Small intestine (tissue), 16 donors: Measurements from ENCODE around the gene MTG2. TPM values are rescaled to one million over a fixed set of nuclear protein-coding genes. Genes with fewer than 3 reads are reported as not detected.

Experiments
- DNase-seq, 2 donors: peaks; one replicate each; pipeline versions ENCODE4 v3.0.0 to v3.0.0-alpha.2; 2013
- FAIRE-seq: peaks from 2 replicates; lab custom pipeline; 2012; peaks lifted over from hg19 to GRCh38; lab: Jason Lieb, UNC
- H3K27ac ChIP-seq, 3 donors: one replicate each; pipeline ENCODE4 v1.5.1; 2013; ENCODE audit warnings: low read length in 2 of 3, mild to moderate bottlenecking in 2 of 3, control low read depth in 1 of 3, inconsistent platforms in 1 of 3, low read depth in 1 of 3, moderate library complexity in 1 of 3
- H3K27me3 ChIP-seq, 3 donors: one replicate each; pipeline ENCODE4 v1.6.1; 2013; ENCODE audit warnings: low read length in 3 of 3, inconsistent platforms in 1 of 3; ENCODE audit not compliant: control insufficient read depth in 3 of 3, insufficient read depth in 3 of 3
- H3K36me3 ChIP-seq, 3 donors: one replicate each; pipeline ENCODE4 v1.6.1; 2013; ENCODE audit warnings: low read length in 3 of 3, inconsistent platforms in 1 of 3, low read depth in 1 of 3, mild to moderate bottlenecking in 1 of 3, moderate library complexity in 1 of 3; ENCODE audit not compliant: control insufficient read depth in 3 of 3, insufficient read depth in 2 of 3
- H3K4me1 ChIP-seq, 3 donors: one replicate each; pipeline ENCODE4 v1.6.1; 2013; ENCODE audit warnings: low read length in 2 of 3, inconsistent platforms in 1 of 3, low read depth in 1 of 3, mild to moderate bottlenecking in 1 of 3, moderate library complexity in 1 of 3; ENCODE audit not compliant: control insufficient read depth in 3 of 3, insufficient read depth in 2 of 3
- H3K4me3 ChIP-seq, 3 donors: one replicate each; pipeline ENCODE4 v1.5.1; 2013; ENCODE audit warnings: low read length in 3 of 3, control low read depth in 1 of 3, inconsistent platforms in 1 of 3, low read depth in 1 of 3, mild to moderate bottlenecking in 1 of 3, moderate library complexity in 1 of 3
- H3K9me3 ChIP-seq, 2 donors: one replicate each; pipeline ENCODE4 v1.6.1; 2013; ENCODE audit warnings: low read depth in 1 of 2, low read length in 1 of 2; ENCODE audit not compliant: control insufficient read depth in 2 of 2, insufficient read depth in 1 of 2
- WGBS, 3 donors: extraction: QIAGEN DNeasy Blood & Tissue Kit; methylation state at CpG; one replicate each; pipeline ENCODE4 v1.1.7; 2013; 5-methylcytosine and 5-hydroxymethylcytosine counted together
- long read RNA-seq, 10 donors: transcript quantifications; one replicate each; lab custom pipeline, GENCODE V29; 2026
- polyA plus RNA-seq, 4 donors: library from polyadenylated mRNA; stranded (reverse) in 3 of 4; unstranded in 1 of 4; fragments of 200-250 nt in 3 of 4; fragments of 120-200 nt in 1 of 4; gene quantifications; one replicate each; pipeline versions ENCODE4 v1.2.1 to v1.2.3, GENCODE V29; 2013
- donor health status: healthy with polysubstance abuse.
- donor health status: control.
- donor health status: control.
- donor health status: Bipolar disorder and iron deficiency.
- donor health status: healthy.

The MTG2 gene, protein sequence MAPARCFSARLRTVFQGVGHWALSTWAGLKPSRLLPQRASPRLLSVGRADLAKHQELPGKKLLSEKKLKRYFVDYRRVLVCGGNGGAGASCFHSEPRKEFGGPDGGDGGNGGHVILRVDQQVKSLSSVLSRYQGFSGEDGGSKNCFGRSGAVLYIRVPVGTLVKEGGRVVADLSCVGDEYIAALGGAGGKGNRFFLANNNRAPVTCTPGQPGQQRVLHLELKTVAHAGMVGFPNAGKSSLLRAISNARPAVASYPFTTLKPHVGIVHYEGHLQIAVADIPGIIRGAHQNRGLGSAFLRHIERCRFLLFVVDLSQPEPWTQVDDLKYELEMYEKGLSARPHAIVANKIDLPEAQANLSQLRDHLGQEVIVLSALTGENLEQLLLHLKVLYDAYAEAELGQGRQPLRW
- polyA plus RNA-seq: 10 to 100 TPM; 24.9 to 39.4 (median 31.5) TPM
- long read RNA-seq, donor 1, partial matches to known transcripts: 0 of 6 reads
- long read RNA-seq, donor 1, other reads (novel, unspliced or antisense): 0 of 6 reads
- long read RNA-seq, donor 2, partial matches to known transcripts: 0 of 1 reads
- long read RNA-seq, donor 2, other reads (novel, unspliced or antisense): 0 of 1 reads
- long read RNA-seq, donor 3: 0 reads
- long read RNA-seq, donor 4: 0 reads
- long read RNA-seq, donor 5, partial matches to known transcripts: 0 of 1 reads
- long read RNA-seq, donor 5, other reads (novel, unspliced or antisense): 0 of 1 reads
- long read RNA-seq, donor 6, partial matches to known transcripts: 0 of 5 reads
- long read RNA-seq, donor 6, other reads (novel, unspliced or antisense): 0 of 5 reads
- long read RNA-seq, donor 7, partial matches to known transcripts: 0 of 2 reads
- long read RNA-seq, donor 7, other reads (novel, unspliced or antisense): 0 of 2 reads
- long read RNA-seq, donor 8: 0 reads
- long read RNA-seq, donor 9: 0 reads
- long read RNA-seq, donor 10, partial matches to known transcripts: 0 of 4 reads
- long read RNA-seq, donor 10, other reads (novel, unspliced or antisense): 0 of 4 reads

DNA sequence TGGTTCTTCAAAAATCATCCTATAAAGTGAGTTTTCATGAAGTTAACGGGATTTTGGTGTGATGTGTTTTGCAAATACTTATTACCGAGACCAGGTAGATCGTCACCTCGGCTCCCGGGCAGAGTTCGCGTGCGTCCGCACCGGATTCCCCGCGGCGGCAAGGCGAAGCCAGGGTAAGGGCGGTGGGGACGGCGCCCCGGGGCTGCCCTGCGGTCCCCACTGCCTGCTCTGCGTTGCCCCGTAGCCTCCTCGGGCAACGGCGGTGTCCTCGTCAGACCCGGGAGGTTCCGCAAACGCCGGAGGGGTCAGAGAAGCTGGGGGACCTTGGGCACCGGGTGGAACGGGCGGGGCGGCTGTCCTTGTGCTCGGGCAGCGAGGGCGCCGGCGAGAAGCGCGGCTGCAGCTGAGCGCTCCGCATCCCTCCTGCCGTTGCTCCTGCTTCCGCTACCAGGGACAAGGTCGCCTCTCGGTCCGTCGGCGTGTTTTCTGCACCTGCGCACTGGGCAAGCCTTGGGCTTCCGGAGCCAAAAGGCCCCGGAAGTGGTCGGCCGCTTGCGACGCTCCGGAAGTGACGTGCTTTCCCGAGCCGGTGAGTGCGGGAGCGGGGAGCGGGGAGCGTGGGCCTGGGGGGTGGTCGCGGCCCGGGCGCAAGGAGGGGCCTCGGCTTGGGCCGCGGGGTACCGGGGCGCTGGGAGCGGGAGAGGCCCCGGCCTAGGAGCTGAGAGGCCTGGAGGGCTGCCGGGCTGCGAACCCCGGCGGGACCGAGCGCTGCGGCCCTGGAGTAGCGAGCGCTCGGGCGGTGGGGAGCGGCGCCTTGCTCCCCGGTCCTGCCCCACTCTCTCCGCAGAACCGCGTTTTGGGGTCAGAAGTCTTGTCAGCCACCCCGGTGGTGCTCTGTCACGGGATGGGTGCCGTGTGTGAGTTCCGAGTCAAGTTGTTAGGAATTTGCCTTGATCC, at the start of gene MTG2:
MTG2 (plus strand) TSS at position 560 of the 957 bp plus-strand sequence. CDS start 10,393 bp downstream, outside the sequence.
- no peak for FAIRE-seq

DNA sequence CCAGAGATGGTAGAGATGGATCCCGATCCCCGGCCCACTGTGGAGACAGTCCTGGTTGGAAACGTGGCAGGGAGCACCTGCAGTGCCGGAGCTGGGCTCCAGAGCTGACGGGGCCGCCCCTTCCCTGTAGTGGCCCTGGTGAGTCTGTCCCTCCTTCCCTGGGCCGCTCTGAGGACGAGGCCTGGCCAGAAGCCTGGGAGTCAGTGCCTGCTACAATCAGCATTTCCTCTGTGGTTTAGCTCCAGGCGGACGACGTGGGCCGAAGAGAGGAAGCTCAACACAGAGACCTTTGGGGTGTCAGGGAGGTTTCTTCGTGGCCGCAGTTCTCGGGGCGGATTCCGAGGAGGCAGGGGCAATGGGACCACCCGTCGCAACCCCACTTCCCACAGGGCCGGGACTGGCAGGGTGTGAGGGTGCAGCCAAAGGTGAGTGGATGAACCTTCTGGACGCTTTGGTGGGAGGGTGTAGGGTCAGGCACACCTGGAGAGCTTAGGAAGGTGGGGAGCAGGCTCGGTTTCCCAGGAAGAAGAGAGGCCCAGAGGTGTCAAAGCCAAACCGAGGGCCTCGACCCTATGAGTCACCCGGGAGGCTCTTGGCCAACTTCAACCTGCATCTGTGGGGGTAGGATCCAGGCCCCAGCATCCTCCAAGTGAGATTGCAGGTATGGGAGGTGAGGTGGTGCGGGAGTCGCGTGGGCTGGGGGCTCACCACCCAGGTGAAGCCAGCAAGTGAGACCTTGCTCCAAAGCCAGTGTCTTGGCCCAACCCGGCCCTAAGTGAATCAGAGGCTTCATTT, 49.6 kb upstream of the MTG2 start:
- FAIRE-seq: no peak
- peak overlapping the region in 2 of 3 donors; percentile 8 to 20 for H3K27ac ChIP-seq

More for the DNA sequence above, at the start of gene MTG2:
- Histone ChIP-seq H3K4me1 (peaks cover 3 to 6% (median 5%) of the 10 kb centered on the region in 3 donors), H3K27ac (peak within 1 kb of the TSS; percentile 92 to 98 (median 93)), H3K4me3 (peak within 1 kb of the TSS; percentile 58 to 99 (median 65)), H3K27me3 (no peaks in the 10 kb centered on the region), H3K9me3 (no peaks in the 10 kb centered on the region), H3K36me3 (peaks cover 0 to 11% (median 0%) of the 10 kb centered on the region in 3 donors)
- peak; percentile 98 for DNase-seq
- 0 to 1% (median 1%) methylated on average over 74 to 96 of the region's 96 CpGs for WGBS, 3 donors

DNA sequence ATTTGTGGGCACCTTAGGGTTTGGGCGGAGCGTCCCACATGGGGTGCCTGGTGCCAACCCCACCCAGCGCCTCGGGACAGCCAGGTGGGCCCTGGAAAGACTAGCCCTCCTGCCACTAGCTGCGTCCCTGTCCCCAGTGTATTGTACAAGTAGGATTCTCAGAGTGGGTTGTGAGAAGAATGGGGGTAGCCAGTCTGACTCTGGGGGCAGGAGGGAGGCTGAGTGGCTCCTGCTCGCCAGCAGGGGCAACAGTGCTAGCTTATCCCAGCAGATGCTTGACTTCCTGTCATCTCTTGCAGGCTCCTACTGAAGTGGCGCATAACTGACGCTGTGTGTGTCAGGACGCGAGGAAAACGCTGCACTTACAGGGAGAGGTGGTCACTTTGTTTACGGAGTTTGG, 49.0 kb upstream of the MTG2 start:
- Histone ChIP-seq H3K9me3 (no peaks in the 10 kb centered on the region), H3K36me3 (peaks cover 18 to 88% (median 26%) of the 10 kb centered on the region in 3 donors), H3K27ac (peak overlapping the region in 1 of 3 donors; percentile 8), H3K4me3 (no peak overlapping the region), H3K4me1 (no peaks in the 10 kb centered on the region), H3K27me3 (no peaks in the 10 kb centered on the region)
- 81 to 90% (median 90%) methylated on average over 12 of the region's 12 CpGs for WGBS, 3 donors
- FAIRE-seq (no peak), DNase-seq (no peak)

More for the DNA sequence above, 49.6 kb upstream of the MTG2 start:
- DNase-seq: no peak
- WGBS, 3 donors: 76 to 82% (median 82%) methylated on average over 27 to 29 of the region's 29 CpGs
- Histone ChIP-seq H3K36me3 (peaks cover 16 to 88% (median 27%) of the 10 kb centered on the region in 3 donors), H3K4me1 (no peaks in the 10 kb centered on the region), H3K4me3 (no peak overlapping the region), H3K9me3 (no peaks in the 10 kb centered on the region), H3K27me3 (no peaks in the 10 kb centered on the region)

DNA sequence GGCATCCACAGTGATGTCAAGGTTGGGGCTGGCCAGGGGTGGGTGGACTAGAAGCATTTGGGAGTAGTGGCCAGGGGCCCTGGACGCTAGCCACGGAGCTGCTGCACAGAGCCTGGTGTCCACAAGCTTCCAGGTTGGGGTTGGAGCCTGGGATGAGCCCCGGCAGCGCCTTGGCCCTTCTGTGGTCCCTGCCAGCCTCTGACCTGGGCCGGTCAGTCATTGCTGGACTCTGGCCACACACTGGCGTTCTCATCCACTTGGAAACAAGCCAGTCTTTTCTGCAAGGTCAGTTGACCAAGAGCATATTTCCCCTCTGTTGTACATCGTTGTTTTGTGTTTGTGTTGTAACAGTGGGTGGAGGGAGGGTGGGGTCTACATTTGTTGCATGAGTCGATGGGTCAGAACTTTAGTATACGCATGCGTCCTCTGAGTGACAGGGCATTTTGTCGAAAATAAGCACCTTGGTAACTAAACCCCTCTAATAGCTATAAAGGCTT, 48.0 kb upstream of the MTG2 start:
- Histone ChIP-seq H3K27me3 (no peaks in the 10 kb centered on the region), H3K36me3 (peaks cover 22 to 88% (median 34%) of the 10 kb centered on the region in 3 donors), H3K9me3 (no peaks in the 10 kb centered on the region), H3K4me3 (no peak overlapping the region), H3K27ac (peak overlapping the region in 1 of 3 donors; percentile 35), H3K4me1 (no peaks in the 10 kb centered on the region)
- 66 to 76% (median 72%) methylated on average over 11 of the region's 11 CpGs for WGBS, 3 donors
- FAIRE-seq (no peak), DNase-seq (no peak)

DNA sequence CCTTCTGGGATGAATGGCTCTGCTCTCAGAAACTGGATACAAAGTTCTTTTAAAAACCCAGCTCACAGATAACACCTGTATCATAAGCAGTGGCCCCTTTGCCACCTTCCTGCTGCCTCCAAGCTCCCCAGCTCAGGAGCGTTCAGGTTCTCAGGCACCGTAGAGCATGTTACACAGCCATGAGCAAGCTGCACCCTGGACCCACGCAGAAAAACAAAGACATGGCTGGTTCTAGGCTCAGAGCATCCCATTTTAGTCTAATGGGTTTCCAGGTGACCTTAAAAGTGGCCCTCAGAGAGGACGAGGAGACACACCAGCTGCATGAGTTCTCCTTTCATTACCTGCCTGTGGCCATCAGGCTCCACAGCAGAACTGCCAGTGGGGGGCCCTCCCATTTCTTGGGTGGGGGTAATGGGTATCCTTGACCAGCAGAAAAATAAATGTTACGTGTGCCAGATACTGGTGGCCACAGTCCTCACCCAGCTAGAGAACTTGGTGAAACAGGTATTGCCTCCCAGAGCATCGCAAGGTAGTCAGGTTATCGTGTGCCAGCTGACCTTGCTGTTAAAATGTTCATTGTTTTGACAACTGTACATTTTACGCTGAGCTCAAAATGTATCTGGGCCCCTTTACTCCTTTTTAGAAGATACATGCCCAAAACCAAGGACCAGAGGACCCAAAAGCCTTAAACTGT, 47.1 kb upstream of the MTG2 start:
- Histone ChIP-seq H3K4me1 (no peaks in the 10 kb centered on the region), H3K9me3 (no peaks in the 10 kb centered on the region), H3K27ac (no peak overlapping the region), H3K27me3 (no peaks in the 10 kb centered on the region), H3K36me3 (peaks cover 22 to 83% (median 32%) of the 10 kb centered on the region in 3 donors), H3K4me3 (no peak overlapping the region)
- no peak for FAIRE-seq
- no peak for DNase-seq
- WGBS, 3 donors: 88 to 93% (median 92%) methylated on average over 8 of the region's 8 CpGs

DNA sequence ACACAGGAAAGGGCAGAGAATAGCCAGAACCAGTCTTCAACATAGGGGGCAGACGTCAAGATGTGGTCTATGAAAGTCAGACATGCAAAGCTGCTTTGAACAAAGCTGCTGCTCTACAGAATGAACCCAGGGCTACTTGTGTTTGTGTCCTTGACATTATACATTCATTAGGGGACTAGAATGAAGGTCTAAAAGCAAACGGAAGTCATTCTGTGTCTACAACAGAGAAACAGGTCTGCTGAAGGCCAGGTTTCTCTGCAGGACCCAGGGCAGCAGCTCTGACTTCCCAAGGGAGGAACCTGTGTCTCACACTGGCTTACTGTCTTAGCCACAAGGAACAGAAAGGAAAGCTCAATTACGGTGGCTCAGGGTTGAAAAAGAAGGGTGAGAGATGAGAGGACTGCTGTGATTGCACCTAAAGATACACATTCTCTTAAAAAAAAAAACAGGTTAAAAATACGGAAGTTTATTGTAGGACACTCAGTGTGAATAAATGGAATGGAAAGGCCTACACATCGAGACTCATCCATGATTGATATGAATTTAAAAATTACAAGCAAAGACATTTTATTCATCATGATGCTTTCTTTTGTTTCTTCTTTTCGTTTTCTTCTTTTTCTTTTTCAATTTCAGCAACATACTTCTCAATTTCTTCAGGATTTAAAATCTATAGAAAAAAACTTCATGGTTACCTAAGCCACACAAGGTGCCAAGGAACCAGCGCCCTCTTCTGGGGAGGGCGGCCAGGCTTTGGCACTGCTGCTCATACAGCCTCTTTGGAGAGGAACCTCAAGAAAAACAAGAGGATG, 46.3 kb upstream of the MTG2 start:
- DNase-seq (peak; percentile 76 to 88), FAIRE-seq (no peak)
- Histone ChIP-seq H3K27me3 (no peaks in the 10 kb centered on the region), H3K4me1 (peaks cover 0 to 5% (median 5%) of the 10 kb centered on the region in 3 donors), H3K27ac (no peak overlapping the region), H3K36me3 (peaks cover 22 to 80% (median 25%) of the 10 kb centered on the region in 3 donors), H3K4me3 (no peak overlapping the region), H3K9me3 (no peaks in the 10 kb centered on the region)
- WGBS, 3 donors: 45 to 51% (median 45%) methylated on average over 8 of the region's 8 CpGs
